Testis (tissue), 2 donors: Measurements from ENCODE around the gene PIK3CD.

Experiments
- CTCF ChIP-seq, 3 experiments: fragments of 450-650 bp in 2 of 3; fragments of 200-600 bp in 1 of 3; sonication (generic) in 1 of 3; IDR thresholded peaks; one replicate each; pipeline ENCODE4 v1.5.1; 2016 to 2019; ENCODE audit warnings: antibody characterized with exemption in 3 of 3, mild to moderate bottlenecking in 2 of 3, moderate library complexity in 1 of 3
- POLR2A ChIP-seq: fragments of 450-650 bp; IDR thresholded peaks from one replicate; pipeline ENCODE4 v1.6.1; 2017; ENCODE audit warnings: antibody characterized with exemption, mild to moderate bottlenecking, moderate library complexity

- no peak for TF ChIP-seq CTCF (IDR thresholded peaks at IDR 0.05)
- TF ChIP-seq POLR2A, result no peak
These were observed 100.4 kb downstream of the PIK3CD start for GRCh38 chr1:9751971-9752370.
